Neural crest cell (in vitro differentiated cells): ENCODE results near the gene XPNPEP2. TPM values are rescaled to one million over a fixed set of nuclear protein-coding genes. Genes with fewer than 3 reads are reported as not detected.

Experiments
- DNase-seq: peaks from one replicate; pipeline ENCODE4 v3.0.0; 2021; ENCODE audit warnings: low read depth, mixed read lengths, low spot score
- H3K27ac Mint-ChIP-seq: one replicate; pipeline ENCODE4 v1.8.0; 2021; ENCODE audit warnings: mild to moderate bottlenecking, mixed read lengths; ENCODE audit not compliant: unreplicated experiment
- H3K27me3 Mint-ChIP-seq: 2 replicates; pipeline ENCODE4 v1.8.0; 2021; ENCODE audit warnings: low read depth, mild to moderate bottlenecking, mixed read lengths
- H3K36me3 Mint-ChIP-seq: 2 replicates; pipeline ENCODE4 v1.8.0; 2021; ENCODE audit warnings: low read depth, mild to moderate bottlenecking, mixed read lengths
- H3K4me1 Mint-ChIP-seq: 2 replicates; pipeline ENCODE4 v1.8.0; 2021; ENCODE audit warnings: mixed read lengths
- H3K4me3 Mint-ChIP-seq: one replicate; pipeline ENCODE4 v1.8.0; 2021; ENCODE audit warnings: mild to moderate bottlenecking, mixed read lengths
- H3K9me3 Mint-ChIP-seq: 2 replicates; pipeline ENCODE4 v1.8.0; 2021; ENCODE audit warnings: mixed read lengths
- CTCF ChIP-seq: fragments of 200-600 bp; sonication (generic); conservative IDR thresholded peaks from 2 replicates; pipeline ENCODE4 v1.5.0; 2021; ENCODE audit warnings: antibody characterized with exemption, mild to moderate bottlenecking
- total RNA-seq: library from RNA; stranded (reverse); gene quantifications from 2 replicates; pipeline ENCODE4 v1.2.1, GENCODE V29; 2021

Gene XPNPEP2
- total RNA-seq, 1 donor from 2014 or later, result 0.40 TPM

GRCh38 chrX:129792586-129793291 lies 54.0 kb downstream of the XPNPEP2 start:
- Mint-ChIP-seq H3K36me3 (no peaks in the 10 kb centered on the region), H3K27me3 (no peaks in the 10 kb centered on the region), H3K9me3 (no peaks in the 10 kb centered on the region), H3K4me3 (no peak overlapping the region), H3K27ac (no peak overlapping the region), H3K4me1 (no peaks in the 10 kb centered on the region)
- no peak for DNase-seq
- TF ChIP-seq CTCF, result no peak

- no peaks in the 10 kb centered on the region for H3K27me3 Mint-ChIP-seq
- no peaks in the 10 kb centered on the region for H3K4me1 Mint-ChIP-seq
- no peaks in the 10 kb centered on the region for H3K9me3 Mint-ChIP-seq
- no peak overlapping the region for H3K27ac Mint-ChIP-seq
- no peak overlapping the region for H3K4me3 Mint-ChIP-seq
- no peak for DNase-seq
- H3K36me3 Mint-ChIP-seq, result peaks cover 3% of the 10 kb centered on the region
- no peak for TF ChIP-seq CTCF
Measured at GRCh38 chrX:129793604-129794191, 54.9 kb downstream of the XPNPEP2 start.

- TF ChIP-seq CTCF, result no peak
- H3K36me3 Mint-ChIP-seq, result peaks cover 5% of the 10 kb centered on the region
- no peak overlapping the region for H3K27ac Mint-ChIP-seq
- H3K4me3 Mint-ChIP-seq, result no peak overlapping the region
- DNase-seq, result no peak
- no peaks in the 10 kb centered on the region for H3K4me1 Mint-ChIP-seq
- H3K27me3 Mint-ChIP-seq, result no peaks in the 10 kb centered on the region
- no peaks in the 10 kb centered on the region for H3K9me3 Mint-ChIP-seq
Measured at GRCh38 chrX:129795584-129795983, 56.8 kb downstream of the XPNPEP2 start.

- Mint-ChIP-seq H3K4me1 (peaks cover under 1% of the 10 kb centered on the region), H3K9me3 (no peaks in the 10 kb centered on the region), H3K27me3 (no peaks in the 10 kb centered on the region), H3K27ac (no peak overlapping the region), H3K4me3 (no peak overlapping the region), H3K36me3 (peaks cover 5% of the 10 kb centered on the region)
- no peak for TF ChIP-seq CTCF
- no peak for DNase-seq
Measured at GRCh38 chrX:129797251-129797906, 58.6 kb downstream of the XPNPEP2 start.

GRCh38 chrX:129798456-129798855 lies 59.7 kb downstream of the XPNPEP2 start:
- H3K36me3 Mint-ChIP-seq, result peaks cover 5% of the 10 kb centered on the region
- TF ChIP-seq CTCF, result no peak
- H3K9me3 Mint-ChIP-seq, result no peaks in the 10 kb centered on the region
- no peaks in the 10 kb centered on the region for H3K27me3 Mint-ChIP-seq
- H3K27ac Mint-ChIP-seq, result no peak overlapping the region
- no peak for DNase-seq
- peaks cover 9% of the 10 kb centered on the region for H3K4me1 Mint-ChIP-seq
- no peak overlapping the region for H3K4me3 Mint-ChIP-seq
